Liver (tissue), 9 donors: ENCODE data around the gene SUN2. TPM values are rescaled to one million over a fixed set of nuclear protein-coding genes. Genes with fewer than 3 reads are reported as not detected.

ENCODE experiments used
- DNase-seq: peaks from one replicate; pipeline ENCODE4 v3.0.0-alpha.2; 2017; ENCODE audit warnings: low spot score
- H3K27ac ChIP-seq, 2 donors: one replicate each; pipeline ENCODE4 v1.7.0; 2013; ENCODE audit warnings: inconsistent platforms in 2 of 2, low read length in 2 of 2, control low read depth in 1 of 2, low read depth in 1 of 2, mild to moderate bottlenecking in 1 of 2
- H3K27me3 ChIP-seq, 4 donors: one replicate each; pipeline versions ENCODE4 v1.6.1 to v1.7.0; 2013; ENCODE audit warnings: low read length in 3 of 4, inconsistent platforms in 1 of 4, mild to moderate bottlenecking in 1 of 4, moderate library complexity in 1 of 4; ENCODE audit not compliant: control insufficient read depth in 4 of 4, insufficient read depth in 4 of 4
- H3K36me3 ChIP-seq, 4 donors: one replicate each; pipeline versions ENCODE4 v1.6.1 to v1.7.0; 2013; ENCODE audit warnings: low read length in 3 of 4, mild to moderate bottlenecking in 3 of 4, low read depth in 1 of 4, moderate library complexity in 1 of 4; ENCODE audit not compliant: control insufficient read depth in 4 of 4, insufficient read depth in 3 of 4
- H3K4me1 ChIP-seq, 4 donors: one replicate each; pipeline versions ENCODE4 v1.6.1 to v1.7.0; 2013; ENCODE audit warnings: low read length in 3 of 4, mild to moderate bottlenecking in 3 of 4, moderate library complexity in 1 of 4; ENCODE audit not compliant: control insufficient read depth in 4 of 4, insufficient read depth in 4 of 4
- H3K4me3 ChIP-seq, 3 donors: one replicate each; pipeline versions ENCODE4 v1.6.1 to v1.7.0; 2013; ENCODE audit warnings: low read length in 3 of 3, control low read depth in 1 of 3, low read depth in 1 of 3, mild to moderate bottlenecking in 1 of 3
- H3K9ac ChIP-seq, 2 donors: one replicate each; pipeline ENCODE4 v1.7.0; 2013; ENCODE audit warnings: low read length in 2 of 2, mild to moderate bottlenecking in 2 of 2, moderate library complexity in 2 of 2, control low read depth in 1 of 2, low read depth in 1 of 2
- H3K9me3 ChIP-seq, 4 donors: one replicate each; pipeline versions ENCODE4 v1.6.1 to v1.7.0; 2013; ENCODE audit warnings: low read length in 3 of 4; ENCODE audit not compliant: control insufficient read depth in 4 of 4
- EGR1 ChIP-seq, 2 donors: IDR thresholded peaks; 2 replicates each; pipeline ENCODE4 v1.6.1; 2016 to 2018; ENCODE audit warnings: antibody characterized with exemption in 2 of 2, low read depth in 2 of 2
- FOXA1 ChIP-seq: IDR thresholded peaks from 2 replicates; pipeline ENCODE4 v1.6.1; 2016; ENCODE audit warnings: antibody characterized with exemption
- GABPA ChIP-seq, 2 donors: IDR thresholded peaks in 1 of 2; conservative IDR thresholded peaks in 1 of 2; 2 replicates each; pipeline ENCODE4 v1.6.1; 2016; ENCODE audit warnings: antibody characterized with exemption in 2 of 2, mild to moderate bottlenecking in 1 of 2, moderate library complexity in 1 of 2
- HNF4G ChIP-seq: IDR thresholded peaks from 2 replicates; pipeline ENCODE4 v1.6.1; 2016; ENCODE audit warnings: antibody characterized with exemption
- JUND ChIP-seq, 2 donors: IDR thresholded peaks; 2 replicates each; pipeline ENCODE4 v1.6.1; 2016; ENCODE audit warnings: antibody characterized with exemption in 2 of 2
- NR2F2 ChIP-seq: IDR thresholded peaks from 2 replicates; pipeline ENCODE4 v1.6.1; 2016; ENCODE audit warnings: antibody characterized with exemption
- RAD21 ChIP-seq, 2 donors: IDR thresholded peaks; 2 replicates each; pipeline ENCODE4 v1.6.1; 2016; ENCODE audit warnings: antibody characterized with exemption in 2 of 2, mild to moderate bottlenecking in 2 of 2
- REST ChIP-seq: IDR thresholded peaks from 2 replicates; pipeline ENCODE4 v1.6.1; 2016; ENCODE audit warnings: antibody characterized with exemption, mild to moderate bottlenecking
- RXRA ChIP-seq, 2 donors: IDR thresholded peaks; 2 replicates each; pipeline ENCODE4 v1.6.1; 2017 to 2018; ENCODE audit warnings: antibody characterized with exemption in 2 of 2, mild to moderate bottlenecking in 1 of 2
- SP1 ChIP-seq: IDR thresholded peaks from 2 replicates; pipeline ENCODE4 v1.6.1; 2018; ENCODE audit warnings: antibody characterized with exemption, mild to moderate bottlenecking
- WGBS: extraction: QIAGEN DNeasy Blood & Tissue Kit; methylation state at CpG from one replicate; pipeline ENCODE4 v1.1.7; 2013; 5-methylcytosine and 5-hydroxymethylcytosine counted together
- polyA plus RNA-seq, 2 donors: library from polyadenylated mRNA; stranded (reverse) in 1 of 2; unstranded in 1 of 2; fragments of 200-250 nt in 1 of 2; fragments of >200 nt in 1 of 2; fragmentation: Nextera tagmentation in 1 of 2; extraction: Ambion mirVana in 1 of 2; gene quantifications; one replicate each; pipeline versions ENCODE4 v1.2.1 to v1.2.3, GENCODE V29; 2013 to 2015
- total RNA-seq, 2 donors: library from RNA; depleted of rRNA; stranded (reverse); fragments of >200 nt; gene quantifications; one replicate each; pipeline ENCODE4 v1.2.3, GENCODE V29; 2014
- TF ChIP-seq, protein P1 (sequence below): fragments of 150-350 bp; IDR thresholded peaks from 2 replicates; pipeline ENCODE4 v1.5.1; 2017; ENCODE audit warnings: improper control_type of control experiment, low read depth, low read length; ENCODE audit not compliant: missing input control
- TF ChIP-seq, protein P2 (sequence below): IDR thresholded peaks from 2 replicates; pipeline ENCODE4 v1.6.1; 2016; ENCODE audit warnings: antibody characterized with exemption
- TF ChIP-seq, protein P3 (sequence below): IDR thresholded peaks from 2 replicates; pipeline ENCODE4 v1.6.1; 2016; ENCODE audit warnings: antibody characterized with exemption
- donor health status: healthy.
- donor health status: healthy.
- donor health status: healthy.
- donor health status: healthy.
- donor health status: healthy.

Gene SUN2
- total and polyA plus RNA-seq, 4 donors = 13.1 to 170 (median 81.5) TPM

GRCh38 chr22:38802671-38803121 is 46.9 kb upstream of the SUN2 start (continued):
- TF ChIP-seq, protein P1, sequence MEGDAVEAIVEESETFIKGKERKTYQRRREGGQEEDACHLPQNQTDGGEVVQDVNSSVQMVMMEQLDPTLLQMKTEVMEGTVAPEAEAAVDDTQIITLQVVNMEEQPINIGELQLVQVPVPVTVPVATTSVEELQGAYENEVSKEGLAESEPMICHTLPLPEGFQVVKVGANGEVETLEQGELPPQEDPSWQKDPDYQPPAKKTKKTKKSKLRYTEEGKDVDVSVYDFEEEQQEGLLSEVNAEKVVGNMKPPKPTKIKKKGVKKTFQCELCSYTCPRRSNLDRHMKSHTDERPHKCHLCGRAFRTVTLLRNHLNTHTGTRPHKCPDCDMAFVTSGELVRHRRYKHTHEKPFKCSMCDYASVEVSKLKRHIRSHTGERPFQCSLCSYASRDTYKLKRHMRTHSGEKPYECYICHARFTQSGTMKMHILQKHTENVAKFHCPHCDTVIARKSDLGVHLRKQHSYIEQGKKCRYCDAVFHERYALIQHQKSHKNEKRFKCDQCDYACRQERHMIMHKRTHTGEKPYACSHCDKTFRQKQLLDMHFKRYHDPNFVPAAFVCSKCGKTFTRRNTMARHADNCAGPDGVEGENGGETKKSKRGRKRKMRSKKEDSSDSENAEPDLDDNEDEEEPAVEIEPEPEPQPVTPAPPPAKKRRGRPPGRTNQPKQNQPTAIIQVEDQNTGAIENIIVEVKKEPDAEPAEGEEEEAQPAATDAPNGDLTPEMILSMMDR = no peak

DNA sequence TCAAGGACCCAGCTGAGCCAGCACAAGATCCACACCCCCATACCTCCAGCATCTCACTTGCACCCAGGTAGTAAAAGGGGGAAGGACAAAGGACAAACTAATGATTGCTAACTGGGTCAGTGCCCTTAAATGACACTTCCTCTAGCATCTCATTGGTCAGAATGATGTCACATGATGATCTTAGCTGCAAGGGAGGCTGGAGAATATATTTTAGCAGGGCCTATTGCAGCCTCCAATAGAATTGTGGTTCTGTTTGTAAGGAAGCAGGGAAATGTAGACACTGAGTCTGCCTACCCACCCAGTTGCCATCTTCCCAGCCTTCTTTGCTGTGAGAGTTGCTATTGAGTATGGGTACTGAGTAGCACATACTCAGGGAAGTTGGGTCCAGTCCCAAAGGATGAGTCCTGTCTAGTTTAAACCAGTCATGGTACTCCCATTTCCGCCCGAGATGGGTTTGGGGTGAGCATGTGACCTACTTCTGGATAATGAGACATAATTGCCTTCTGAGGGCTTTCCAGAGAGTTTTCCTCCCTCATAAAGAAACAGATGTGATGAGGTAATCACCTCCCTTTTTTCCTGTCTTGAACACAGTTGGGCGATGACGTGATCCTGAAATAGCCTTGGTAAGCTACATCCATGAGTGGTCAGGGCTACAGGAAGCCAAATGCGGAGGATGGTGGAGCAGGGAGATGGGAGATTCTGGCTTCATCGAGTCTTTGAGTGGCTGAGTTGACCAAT is 43.6 kb upstream of the SUN2 start:
- H3K27me3 ChIP-seq = peaks cover 0 to 6% (median 0%) of the 10 kb centered on the region in 4 donors
- no peak for DNase-seq
- peaks cover 0 to 2% (median 1%) of the 10 kb centered on the region in 4 donors for H3K4me1 ChIP-seq
- no peaks in the 10 kb centered on the region for H3K36me3 ChIP-seq
- peaks cover 0 to 3% (median 1%) of the 10 kb centered on the region in 4 donors for H3K9me3 ChIP-seq
- H3K27ac ChIP-seq = no peak overlapping the region
- no peak for TF ChIP-seq RAD21 (IDR thresholded peaks at IDR 0.05)
- no peak overlapping the region for H3K4me3 ChIP-seq
- WGBS = 86% methylated on average over 6 of the region's 6 CpGs
- no peak overlapping the region for H3K9ac ChIP-seq

GRCh38 chr22:38798496-38798895 is 42.7 kb upstream of the SUN2 start:
- H3K27ac ChIP-seq = no peak overlapping the region
- peaks cover 0 to 6% (median 0%) of the 10 kb centered on the region in 4 donors for H3K27me3 ChIP-seq
- no peaks in the 10 kb centered on the region for H3K36me3 ChIP-seq
- TF ChIP-seq EGR1 (IDR thresholded peaks at IDR 0.05; ENCODE audit: low read depth in 2 of 2) = no peak
- no peak for TF ChIP-seq SP1
- no peak for DNase-seq
- peaks cover under 1 to 5% (median 3%) of the 10 kb centered on the region in 4 donors for H3K4me1 ChIP-seq
- H3K4me3 ChIP-seq = no peak overlapping the region
- WGBS = 62% methylated on average over 5 of the region's 5 CpGs
- peaks cover 0 to 3% (median 1%) of the 10 kb centered on the region in 4 donors for H3K9me3 ChIP-seq
- H3K9ac ChIP-seq = no peak overlapping the region

GRCh38 chr22:38796262-38796957 is 40.6 kb upstream of the SUN2 start:
- WGBS = 77% methylated on average over 12 of the region's 12 CpGs
- no peak for DNase-seq
- H3K9me3 ChIP-seq = peaks cover 0 to 3% (median 1%) of the 10 kb centered on the region in 4 donors
- no peak overlapping the region for H3K9ac ChIP-seq
- no peak overlapping the region for H3K4me3 ChIP-seq
- peaks cover 2 to 11% (median 7%) of the 10 kb centered on the region in 4 donors for H3K4me1 ChIP-seq
- no peaks in the 10 kb centered on the region for H3K36me3 ChIP-seq
- H3K27ac ChIP-seq = no peak overlapping the region
- no peaks in the 10 kb centered on the region for H3K27me3 ChIP-seq
- TF ChIP-seq RXRA (IDR thresholded peaks at IDR 0.05) (no peak), NR2F2 (no peak), GABPA (IDR thresholded peaks at IDR 0.05 in 1 of 2, conservative IDR thresholded peaks at IDR 0.05 in 1 of 2) (no peak), FOXA1 (no peak), REST (no peak), EGR1 (IDR thresholded peaks at IDR 0.05; ENCODE audit: low read depth in 2 of 2) (no peak), SP1 (no peak), HNF4G (no peak), JUND (IDR thresholded peaks at IDR 0.05) (no peak), RAD21 (IDR thresholded peaks at IDR 0.05) (no peak)
- TF ChIP-seq, protein P2, sequence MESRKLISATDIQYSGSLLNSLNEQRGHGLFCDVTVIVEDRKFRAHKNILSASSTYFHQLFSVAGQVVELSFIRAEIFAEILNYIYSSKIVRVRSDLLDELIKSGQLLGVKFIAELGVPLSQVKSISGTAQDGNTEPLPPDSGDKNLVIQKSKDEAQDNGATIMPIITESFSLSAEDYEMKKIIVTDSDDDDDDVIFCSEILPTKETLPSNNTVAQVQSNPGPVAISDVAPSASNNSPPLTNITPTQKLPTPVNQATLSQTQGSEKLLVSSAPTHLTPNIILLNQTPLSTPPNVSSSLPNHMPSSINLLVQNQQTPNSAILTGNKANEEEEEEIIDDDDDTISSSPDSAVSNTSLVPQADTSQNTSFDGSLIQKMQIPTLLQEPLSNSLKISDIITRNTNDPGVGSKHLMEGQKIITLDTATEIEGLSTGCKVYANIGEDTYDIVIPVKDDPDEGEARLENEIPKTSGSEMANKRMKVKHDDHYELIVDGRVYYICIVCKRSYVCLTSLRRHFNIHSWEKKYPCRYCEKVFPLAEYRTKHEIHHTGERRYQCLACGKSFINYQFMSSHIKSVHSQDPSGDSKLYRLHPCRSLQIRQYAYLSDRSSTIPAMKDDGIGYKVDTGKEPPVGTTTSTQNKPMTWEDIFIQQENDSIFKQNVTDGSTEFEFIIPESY = no peak
- TF ChIP-seq, protein P1 = no peak
- TF ChIP-seq, protein P3, sequence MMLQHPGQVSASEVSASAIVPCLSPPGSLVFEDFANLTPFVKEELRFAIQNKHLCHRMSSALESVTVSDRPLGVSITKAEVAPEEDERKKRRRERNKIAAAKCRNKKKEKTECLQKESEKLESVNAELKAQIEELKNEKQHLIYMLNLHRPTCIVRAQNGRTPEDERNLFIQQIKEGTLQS = no peak
